A673 (cell line): Measurements from ENCODE around the gene TACC2. TPM values are rescaled to one million over a fixed set of nuclear protein-coding genes. Genes with fewer than 3 reads are reported as not detected.
"Not testable (repeated sequence)": the region's sequence is repeated elsewhere in the genome, so short reads cannot be mapped to it uniquely, and the experiment has no call there.

ENCODE experiments used
- BruUV-seq: library from RNA; stranded (reverse); fragments of 400-500 nt; replicated peaks from 2 replicates; lab custom pipeline; 2021; lab: Mats Ljungman, UMichigan
- CTCF ChIA-PET: fragments of 300-600 bp; sonication (Branson Sonifier 250); formaldehyde crosslinking; loops from one replicate; lab custom pipeline; 2022; ENCODE audit warnings: antibody characterized with exemption; lab: Charles Lee
- POLR2A ChIA-PET: fragments of 300-600 bp; sonication (Branson Sonifier 250); formaldehyde crosslinking; loops from one replicate; lab custom pipeline; 2022; ENCODE audit warnings: antibody characterized with exemption; ENCODE audit not compliant: low non-redundant PET; lab: Charles Lee
- DNase-seq: peaks from one replicate; pipeline ENCODE4 v3.0.0-alpha.2; 2015; ENCODE audit warnings: low spot score
- H3K27ac ChIP-seq: fragments of 200-600 bp; sonication (generic); 2 replicates; pipeline ENCODE4 v1.5.1; 2016; ENCODE audit warnings: mixed run types, low read depth, mild to moderate bottlenecking, mixed read lengths, antibody characterized with exemption, low read length; ENCODE audit not compliant: poor library complexity, severe bottlenecking
- H3K27me3 ChIP-seq: fragments of 200-600 bp; sonication (generic); replicated peaks from 2 replicates; pipeline ENCODE4 v1.6.1; 2017; ENCODE audit warnings: mixed run types, low read depth, mild to moderate bottlenecking, mixed read lengths, antibody characterized with exemption, low read length; ENCODE audit not compliant: insufficient read depth, poor library complexity
- H3K36me3 ChIP-seq: fragments of 200-600 bp; sonication (generic); 2 replicates; pipeline ENCODE4 v1.6.1; 2016; ENCODE audit warnings: mixed run types, mild to moderate bottlenecking, mixed read lengths, antibody characterized with exemption, low read length; ENCODE audit not compliant: insufficient read depth, poor library complexity, severe bottlenecking
- H3K4me1 ChIP-seq: fragments of 200-600 bp; sonication (generic); 2 replicates; pipeline ENCODE4 v1.6.1; 2017; ENCODE audit warnings: mixed run types, mild to moderate bottlenecking, mixed read lengths, antibody characterized with exemption, low read length; ENCODE audit not compliant: insufficient read depth, poor library complexity, severe bottlenecking
- H3K4me3 ChIP-seq: fragments of 200-600 bp; sonication (generic); 2 replicates; pipeline ENCODE4 v1.5.1; 2016; ENCODE audit warnings: low read depth, mixed run types, mild to moderate bottlenecking, mixed read lengths, low read length; ENCODE audit not compliant: poor library complexity, severe bottlenecking
- H3K9me3 ChIP-seq: fragments of 200-600 bp; sonication (generic); 2 replicates; pipeline ENCODE4 v1.6.1; 2016; ENCODE audit warnings: mixed run types, low read depth, mild to moderate bottlenecking, mixed read lengths, antibody characterized with exemption, low read length; ENCODE audit not compliant: poor library complexity, severe bottlenecking
- EZH2 ChIP-seq: fragments of 200-600 bp; sonication (generic); IDR thresholded peaks from 2 replicates; pipeline ENCODE4 v1.6.1; 2017; ENCODE audit warnings: borderline replicate concordance, low read depth, mild to moderate bottlenecking, mixed read lengths, antibody characterized with exemption, low read length; ENCODE audit not compliant: poor library complexity, severe bottlenecking
- intact Hi-C: fragments of 100-400 bp; cut with micrococcal nuclease; formaldehyde crosslinking; loops from one replicate; pipeline ENCODE4 v1.10.0; 2022; ENCODE audit not compliant: unreplicated experiment
- total RNA-seq: library from RNA; stranded (reverse); gene quantifications from 2 replicates; pipeline ENCODE4 v1.2.3, GENCODE V29; 2021
- TF ChIP-seq, protein P1 (sequence below): fragments of 300-800, 200-600 bp; sonication (generic); conservative IDR thresholded peaks from 2 replicates; pipeline ENCODE4 v1.5.1; 2017; ENCODE audit warnings: low read depth, mild to moderate bottlenecking, antibody characterized with exemption, low read length, moderate library complexity, mixed read lengths

TACC2 gene
- total RNA-seq, 1 experiment from 2014 or later = 0.62 TPM

DNA sequence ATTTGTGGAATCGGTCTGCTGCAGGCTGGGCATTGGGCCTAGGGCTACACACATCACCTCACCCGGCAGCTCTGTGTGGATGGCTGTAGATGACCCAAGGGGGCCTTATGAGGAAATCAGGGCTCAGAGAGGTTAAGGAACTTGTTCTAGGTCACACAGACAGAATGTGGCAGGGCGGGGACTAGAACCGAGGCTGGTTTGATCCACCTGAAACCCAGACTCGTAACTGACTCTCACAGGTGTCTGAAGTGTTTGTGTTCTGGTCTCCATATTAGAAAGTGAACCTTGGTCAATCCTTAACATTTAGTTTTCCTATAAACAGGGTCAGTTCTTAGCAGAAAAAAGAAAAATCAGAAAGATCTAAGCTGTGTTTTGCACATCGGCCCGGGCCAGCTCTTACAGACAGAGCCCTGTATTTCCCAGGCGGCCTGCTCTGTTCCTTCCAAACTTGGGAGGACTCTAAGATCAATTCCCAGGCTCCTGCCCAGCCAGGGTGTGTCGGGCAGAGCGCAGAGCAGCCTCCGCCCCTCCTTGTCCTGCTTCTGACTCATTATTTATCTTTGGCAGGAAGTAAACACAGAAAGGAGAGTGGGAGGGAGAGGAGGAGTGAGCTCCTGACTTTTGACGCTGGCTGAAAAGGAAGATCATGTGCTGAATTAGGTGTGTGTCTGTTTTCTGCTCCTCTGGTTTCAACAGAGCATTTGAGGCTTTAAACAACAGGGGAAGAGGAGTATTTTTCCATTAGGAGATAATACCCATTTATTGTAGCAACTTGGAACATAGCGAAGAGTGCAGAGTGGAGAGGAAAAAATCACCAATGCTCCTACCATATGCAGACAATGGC is 74.1 kb downstream of the TACC2 start:
- TF ChIP-seq EZH2 = no peak
- TF ChIP-seq, protein P1, sequence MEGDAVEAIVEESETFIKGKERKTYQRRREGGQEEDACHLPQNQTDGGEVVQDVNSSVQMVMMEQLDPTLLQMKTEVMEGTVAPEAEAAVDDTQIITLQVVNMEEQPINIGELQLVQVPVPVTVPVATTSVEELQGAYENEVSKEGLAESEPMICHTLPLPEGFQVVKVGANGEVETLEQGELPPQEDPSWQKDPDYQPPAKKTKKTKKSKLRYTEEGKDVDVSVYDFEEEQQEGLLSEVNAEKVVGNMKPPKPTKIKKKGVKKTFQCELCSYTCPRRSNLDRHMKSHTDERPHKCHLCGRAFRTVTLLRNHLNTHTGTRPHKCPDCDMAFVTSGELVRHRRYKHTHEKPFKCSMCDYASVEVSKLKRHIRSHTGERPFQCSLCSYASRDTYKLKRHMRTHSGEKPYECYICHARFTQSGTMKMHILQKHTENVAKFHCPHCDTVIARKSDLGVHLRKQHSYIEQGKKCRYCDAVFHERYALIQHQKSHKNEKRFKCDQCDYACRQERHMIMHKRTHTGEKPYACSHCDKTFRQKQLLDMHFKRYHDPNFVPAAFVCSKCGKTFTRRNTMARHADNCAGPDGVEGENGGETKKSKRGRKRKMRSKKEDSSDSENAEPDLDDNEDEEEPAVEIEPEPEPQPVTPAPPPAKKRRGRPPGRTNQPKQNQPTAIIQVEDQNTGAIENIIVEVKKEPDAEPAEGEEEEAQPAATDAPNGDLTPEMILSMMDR = no peak
- Histone ChIP-seq H3K36me3 (no peaks in the 10 kb centered on the region), H3K27ac (no peak overlapping the region), H3K4me1 (no peaks in the 10 kb centered on the region), H3K4me3 (no peak overlapping the region), H3K9me3 (no peaks in the 10 kb centered on the region), H3K27me3 (no peaks in the 10 kb centered on the region)
- peak; percentile 49 for DNase-seq
- ChIA-PET POLR2A (no interaction called here), CTCF (no interaction called here)
- intact Hi-C loops = no loop called here
- no TSS peak for BruUV-seq

DNA sequence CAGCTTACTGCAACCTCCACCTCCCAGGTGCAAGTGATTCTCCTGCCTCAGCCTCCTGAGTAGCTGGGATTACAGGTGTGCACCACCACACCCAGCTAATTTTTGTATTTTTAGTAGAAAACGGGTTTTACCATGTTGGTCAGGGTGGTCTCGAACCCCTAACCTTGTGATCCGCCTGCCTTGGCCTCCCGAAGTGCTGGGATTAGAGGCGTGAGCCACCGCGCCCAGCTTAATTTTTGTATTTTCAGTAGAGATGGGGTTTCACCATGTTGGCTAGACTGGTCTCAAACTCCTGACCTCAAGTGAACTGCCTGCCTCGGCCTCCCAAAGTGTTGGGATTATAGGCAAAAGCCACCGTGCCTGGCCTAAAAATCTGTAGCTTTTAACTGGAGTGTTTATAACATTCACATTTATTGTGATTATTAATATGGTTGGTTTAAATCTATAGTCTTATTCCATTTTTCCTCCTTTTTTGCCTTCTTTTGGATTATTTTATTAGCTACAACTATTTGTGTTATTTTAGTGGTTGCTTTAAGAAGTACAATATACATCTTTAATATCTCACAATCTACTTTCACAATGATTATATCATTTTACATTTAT is 77.5 kb downstream of the TACC2 start:
- intact Hi-C loops, H3K36me3 ChIP-seq, H3K4me3 ChIP-seq, BruUV-seq, CTCF ChIA-PET, DNase-seq, H3K27ac ChIP-seq, H3K4me1 ChIP-seq, H3K9me3 ChIP-seq, H3K27me3 ChIP-seq, POLR2A ChIA-PET: not testable (repeated sequence)

DNA sequence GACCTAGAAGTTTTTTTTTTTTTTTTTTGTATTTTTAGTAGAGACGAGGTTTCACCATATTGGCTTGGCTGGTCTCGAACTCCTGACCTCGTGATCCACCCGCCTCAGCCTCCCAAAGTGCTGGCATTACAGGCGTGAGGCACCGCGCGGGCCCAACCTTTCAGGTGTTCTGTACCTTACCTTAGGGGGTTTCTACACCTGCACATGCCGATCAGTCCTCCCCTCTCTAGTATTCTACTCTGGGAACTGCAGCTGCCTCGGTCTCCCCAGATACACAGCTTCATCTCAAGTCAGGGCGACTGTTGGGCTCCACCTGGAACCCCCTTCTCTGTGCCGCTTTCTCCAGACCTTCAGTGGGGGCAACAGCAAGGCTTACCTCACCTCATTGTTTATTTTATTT is 79.9 kb downstream of the TACC2 start:
- TF ChIP-seq EZH2 = no peak
- TF ChIP-seq, protein P1 = no peak
- intact Hi-C loops = no loop called here

More for the DNA sequence above, 79.9 kb downstream of the TACC2 start:
- no peaks in the 10 kb centered on the region for H3K36me3 ChIP-seq
- ChIA-PET CTCF (no interaction called here), POLR2A (no interaction called here)
- H3K9me3 ChIP-seq = no peaks in the 10 kb centered on the region
- H3K4me3 ChIP-seq = no peak overlapping the region
- H3K4me1 ChIP-seq = no peaks in the 10 kb centered on the region
- DNase-seq = no peak
- no peak overlapping the region for H3K27ac ChIP-seq
- H3K27me3 ChIP-seq = no peaks in the 10 kb centered on the region
- no TSS peak for BruUV-seq
